ENCODE measurements around the gene MTG1.
"Not testable (repeated sequence)": the region's sequence is repeated elsewhere in the genome, so short reads cannot be mapped to it uniquely, and the experiment has no call there.

Gene MTG1

GRCh38 chr10:133401500-133401899 is 7.5 kb downstream of the MTG1 start:
- no peak overlapping the region for H3K4me3 ChIP-seq (ENCODE audit: low read length)
- no peak for DNase-seq (ENCODE audit: low read depth, low spot score)
- no peaks in the 10 kb centered on the region for H3K9me3 ChIP-seq (ENCODE audit: control insufficient read depth, insufficient read depth, low read length)
- WGBS (ENCODE audit: insufficient coverage, insufficient read length): no CpG with 5 or more reads among the region's 12 CpGs
- no peaks in the 10 kb centered on the region for H3K27me3 ChIP-seq (ENCODE audit: control insufficient read depth, insufficient read depth, low read length)
- H3K36me3 ChIP-seq (ENCODE audit: control insufficient read depth, insufficient read depth, low read length): peaks cover 23% of the 10 kb centered on the region
- H3K4me1 ChIP-seq (ENCODE audit: control insufficient read depth, insufficient read depth, low read length): no peaks in the 10 kb centered on the region; the same call in 1 of the 2 replicates
- H3K27ac ChIP-seq (ENCODE audit: low read length): no peak overlapping the region

GRCh38 chr10:133401981-133402725 is 8.2 kb downstream of the MTG1 start:
- peaks cover 23% of the 10 kb centered on the region for H3K36me3 ChIP-seq (ENCODE audit: control insufficient read depth, insufficient read depth, low read length)
- no peak overlapping the region for H3K4me3 ChIP-seq (ENCODE audit: low read length)
- no peak overlapping the region for H3K27ac ChIP-seq (ENCODE audit: low read length)

GRCh38 chr10:133403359-133403758 is 9.4 kb downstream of the MTG1 start:
- no peaks in the 10 kb centered on the region for H3K9me3 ChIP-seq (ENCODE audit: control insufficient read depth, insufficient read depth, low read length)
- WGBS (ENCODE audit: insufficient coverage, insufficient read length): no CpG with 5 or more reads among the region's 16 CpGs
- H3K36me3 ChIP-seq (ENCODE audit: control insufficient read depth, insufficient read depth, low read length): peaks cover 23% of the 10 kb centered on the region
- no peak overlapping the region for H3K4me3 ChIP-seq (ENCODE audit: low read length)
- no peak overlapping the region for H3K27ac ChIP-seq (ENCODE audit: low read length)
- no peaks in the 10 kb centered on the region for H3K27me3 ChIP-seq (ENCODE audit: control insufficient read depth, insufficient read depth, low read length)
- no peak for DNase-seq (ENCODE audit: low read depth, low spot score)
- H3K4me1 ChIP-seq (ENCODE audit: control insufficient read depth, insufficient read depth, low read length): no peaks in the 10 kb centered on the region; the same call in 1 of the 2 replicates

More at GRCh38 chr10:133401981-133402725, 8.2 kb downstream of the MTG1 start:
- DNase-seq (ENCODE audit: low read depth, low spot score): no peak
- no peaks in the 10 kb centered on the region; the same call in 1 of the 2 replicates for H3K4me1 ChIP-seq (ENCODE audit: control insufficient read depth, insufficient read depth, low read length)
- H3K27me3 ChIP-seq (ENCODE audit: control insufficient read depth, insufficient read depth, low read length): no peaks in the 10 kb centered on the region
- WGBS (ENCODE audit: insufficient coverage, insufficient read length): no CpG with 5 or more reads among the region's 21 CpGs
- H3K9me3 ChIP-seq (ENCODE audit: control insufficient read depth, insufficient read depth, low read length): no peaks in the 10 kb centered on the region

- Histone ChIP-seq H3K27ac (ENCODE audit: low read length) (no peak overlapping the region), H3K27me3 (ENCODE audit: control insufficient read depth, insufficient read depth, low read length) (no peaks in the 10 kb centered on the region), H3K9me3 (ENCODE audit: control insufficient read depth, insufficient read depth, low read length) (no peaks in the 10 kb centered on the region), H3K4me3 (ENCODE audit: low read length) (no peak overlapping the region), H3K4me1 (ENCODE audit: control insufficient read depth, insufficient read depth, low read length) (no peaks in the 10 kb centered on the region; the same call in 1 of the 2 replicates), H3K36me3 (ENCODE audit: control insufficient read depth, insufficient read depth, low read length) (peaks cover 20% of the 10 kb centered on the region)
- no CpG with 5 or more reads among the region's 5 CpGs for WGBS (ENCODE audit: insufficient coverage, insufficient read length)
- no peak for DNase-seq (ENCODE audit: low read depth, low spot score)
Measured at GRCh38 chr10:133403784-133404183, 9.8 kb downstream of the MTG1 start.

GRCh38 chr10:133405272-133405671 is 11.3 kb downstream of the MTG1 start:
- WGBS (ENCODE audit: insufficient coverage, insufficient read length): no CpG with 5 or more reads among the region's 2 CpGs
- Histone ChIP-seq H3K4me1 (ENCODE audit: control insufficient read depth, insufficient read depth, low read length) (no peaks in the 10 kb centered on the region; the same call in 1 of the 2 replicates), H3K27ac (ENCODE audit: low read length) (no peak overlapping the region), H3K36me3 (ENCODE audit: control insufficient read depth, insufficient read depth, low read length) (peaks cover 12% of the 10 kb centered on the region), H3K4me3 (ENCODE audit: low read length) (no peak overlapping the region), H3K27me3 (ENCODE audit: control insufficient read depth, insufficient read depth, low read length) (no peaks in the 10 kb centered on the region), H3K9me3 (ENCODE audit: control insufficient read depth, insufficient read depth, low read length) (no peaks in the 10 kb centered on the region)
- no peak for DNase-seq (ENCODE audit: low read depth, low spot score)

GRCh38 chr10:133405844-133406527 is 12.0 kb downstream of the MTG1 start:
- DNase-seq (ENCODE audit: low read depth, low spot score): no peak
- no CpG with 5 or more reads among the region's 8 CpGs for WGBS (ENCODE audit: insufficient coverage, insufficient read length)

GRCh38 chr10:133411523-133412380 is 17.8 kb downstream of the MTG1 start:
- H3K9me3 ChIP-seq (ENCODE audit: control insufficient read depth, insufficient read depth, low read length): no peaks in the 10 kb centered on the region
- no peaks in the 10 kb centered on the region for H3K27me3 ChIP-seq (ENCODE audit: control insufficient read depth, insufficient read depth, low read length)
- no CpG with 5 or more reads among the region's 7 CpGs for WGBS (ENCODE audit: insufficient coverage, insufficient read length)
- no peak overlapping the region for H3K4me3 ChIP-seq (ENCODE audit: low read length)
- peaks cover 4% of the 10 kb centered on the region; the same call in 1 of the 2 replicates for H3K36me3 ChIP-seq (ENCODE audit: control insufficient read depth, insufficient read depth, low read length)
- H3K27ac ChIP-seq (ENCODE audit: low read length): no peak overlapping the region
- no peaks in the 10 kb centered on the region for H3K4me1 ChIP-seq (ENCODE audit: control insufficient read depth, insufficient read depth, low read length)
- DNase-seq (ENCODE audit: low read depth, low spot score): no peak

More at GRCh38 chr10:133405844-133406527, 12.0 kb downstream of the MTG1 start:
- Histone ChIP-seq H3K9me3 (ENCODE audit: control insufficient read depth, insufficient read depth, low read length) (no peaks in the 10 kb centered on the region), H3K27ac (ENCODE audit: low read length) (no peak overlapping the region), H3K4me3 (ENCODE audit: low read length) (no peak overlapping the region), H3K27me3 (ENCODE audit: control insufficient read depth, insufficient read depth, low read length) (no peaks in the 10 kb centered on the region), H3K36me3 (ENCODE audit: control insufficient read depth, insufficient read depth, low read length) (peaks cover 12% of the 10 kb centered on the region), H3K4me1 (ENCODE audit: control insufficient read depth, insufficient read depth, low read length) (no peaks in the 10 kb centered on the region; the same call in 1 of the 2 replicates)

GRCh38 chr10:133412381-133412711 is 18.4 kb downstream of the MTG1 start:
- no peak for DNase-seq (ENCODE audit: low read depth, low spot score)
- no peak overlapping the region for H3K27ac ChIP-seq (ENCODE audit: low read length)
- no peak overlapping the region for H3K4me3 ChIP-seq (ENCODE audit: low read length)
- H3K36me3 ChIP-seq (ENCODE audit: control insufficient read depth, insufficient read depth, low read length): peaks cover 4% of the 10 kb centered on the region; the same call in 1 of the 2 replicates
- H3K4me1 ChIP-seq (ENCODE audit: control insufficient read depth, insufficient read depth, low read length): no peaks in the 10 kb centered on the region
- no peaks in the 10 kb centered on the region for H3K9me3 ChIP-seq (ENCODE audit: control insufficient read depth, insufficient read depth, low read length)
- H3K27me3 ChIP-seq (ENCODE audit: control insufficient read depth, insufficient read depth, low read length): no peaks in the 10 kb centered on the region

GRCh38 chr10:133414401-133414800 is 20.4 kb downstream of the MTG1 start:
- not testable (repeated sequence) for H3K9me3 ChIP-seq (ENCODE audit: control insufficient read depth, insufficient read depth, low read length); H3K27me3 ChIP-seq (ENCODE audit: control insufficient read depth, insufficient read depth, low read length); H3K4me3 ChIP-seq (ENCODE audit: low read length); DNase-seq (ENCODE audit: low read depth, low spot score); H3K36me3 ChIP-seq (ENCODE audit: control insufficient read depth, insufficient read depth, low read length); H3K4me1 ChIP-seq (ENCODE audit: control insufficient read depth, insufficient read depth, low read length); H3K27ac ChIP-seq (ENCODE audit: low read length)
- no CpG with 5 or more reads among the region's 23 CpGs for WGBS (ENCODE audit: insufficient coverage, insufficient read length)

GRCh38 chr10:133415752-133416151 is 21.8 kb downstream of the MTG1 start:
- no peak for DNase-seq (ENCODE audit: low read depth, low spot score)
- H3K36me3 ChIP-seq (ENCODE audit: control insufficient read depth, insufficient read depth, low read length): peaks cover 10% of the 10 kb centered on the region

More at GRCh38 chr10:133415752-133416151, 21.8 kb downstream of the MTG1 start:
- Histone ChIP-seq H3K9me3 (ENCODE audit: control insufficient read depth, insufficient read depth, low read length) (no peaks in the 10 kb centered on the region), H3K27ac (ENCODE audit: low read length) (no peak overlapping the region), H3K4me3 (ENCODE audit: low read length) (no peak overlapping the region), H3K27me3 (ENCODE audit: control insufficient read depth, insufficient read depth, low read length) (no peaks in the 10 kb centered on the region), H3K4me1 (ENCODE audit: control insufficient read depth, insufficient read depth, low read length) (no peaks in the 10 kb centered on the region; the same call in 1 of the 2 replicates)
- no CpG with 5 or more reads among the region's 25 CpGs for WGBS (ENCODE audit: insufficient coverage, insufficient read length)

Measured in iPS DF 6.9 (cell line).